GM19395 (cell line): Measurements from ENCODE around the gene LRRC74A.

Source experiments
- ATAC-seq: cut with Tn5 transposase; IDR thresholded peaks from one replicate; pipeline ENCODE4 v1.9.1; 2021; ENCODE audit warnings: mild to moderate bottlenecking, moderate library complexity; ENCODE audit not compliant: unreplicated experiment

The LRRC74A gene

GRCh38 chr14:76826122-76826521, at the start of gene LRRC74A:
Gene LRRC74A (plus strand): TSS chr14:76826408. CDS start chr14:76826698, 290 bp downstream.
- ATAC-seq = no peak

DNA sequence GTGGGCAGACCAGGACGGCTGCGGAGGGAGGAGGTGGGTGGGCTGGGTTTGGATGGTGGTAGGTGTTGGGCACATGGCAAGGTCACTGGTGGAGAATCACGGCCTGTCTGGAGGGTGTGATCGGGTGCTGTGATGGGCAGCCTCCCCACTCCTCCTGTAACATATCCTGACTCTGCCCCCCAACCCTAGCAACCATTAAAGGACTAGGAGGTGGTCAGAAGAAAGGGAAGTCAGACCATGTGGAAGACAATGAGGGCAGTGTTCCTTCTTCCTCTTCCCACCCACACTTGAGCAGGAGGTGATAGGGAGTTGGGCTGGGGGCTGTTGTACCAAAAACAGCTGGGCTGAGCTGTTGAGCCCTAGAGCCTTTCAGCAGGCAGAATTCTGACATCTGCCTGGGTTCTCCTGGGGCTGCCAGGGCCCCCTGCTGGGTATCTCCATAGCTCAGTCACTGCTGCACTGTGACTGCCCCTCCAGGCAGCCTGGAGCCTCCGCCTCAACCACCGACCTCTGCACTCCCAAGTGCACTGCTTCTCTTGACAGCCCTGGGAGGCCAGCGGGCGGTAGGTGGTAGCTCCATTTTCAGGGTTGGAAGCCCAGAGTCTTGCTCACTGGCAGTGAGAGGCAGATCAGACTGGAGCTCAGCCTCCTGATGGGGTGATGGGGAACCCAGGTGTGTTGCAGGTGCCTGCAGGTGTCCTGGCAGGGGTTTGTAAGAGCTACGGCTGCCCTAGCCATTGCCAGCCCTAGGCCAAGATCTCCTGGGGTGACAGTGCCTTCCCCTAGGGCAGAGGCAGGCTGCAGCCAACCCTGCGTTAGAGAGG, 49.6 kb upstream of the LRRC74A start:
- ATAC-seq = no peak

DNA sequence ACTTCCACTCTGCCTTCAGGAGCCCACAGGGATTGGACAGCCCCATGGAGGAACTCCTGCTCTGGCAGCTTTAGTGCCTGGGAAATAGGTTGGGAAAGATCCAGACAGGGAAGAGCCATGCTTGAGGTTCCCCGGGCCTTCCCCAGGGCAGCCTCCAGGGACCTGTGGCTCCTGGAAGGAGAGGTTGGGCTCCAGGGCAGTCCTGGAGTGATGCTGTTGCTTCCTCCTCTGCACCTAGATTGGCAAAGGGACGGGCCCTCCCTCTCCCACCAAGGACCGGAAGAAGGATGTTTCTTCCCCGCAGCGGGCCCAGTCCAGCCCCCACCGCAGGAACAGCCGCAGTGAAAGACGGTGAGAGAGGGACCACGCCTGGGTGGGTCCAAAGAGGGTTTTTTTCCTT, 48.5 kb upstream of the LRRC74A start:
- ATAC-seq = no peak

- no peak for ATAC-seq
These were observed 47.5 kb upstream of the LRRC74A start for GRCh38 chr14:76778546-76779215.

GRCh38 chr14:76779221-76780057, 46.8 kb upstream of the LRRC74A start:
- ATAC-seq = no peak

DNA sequence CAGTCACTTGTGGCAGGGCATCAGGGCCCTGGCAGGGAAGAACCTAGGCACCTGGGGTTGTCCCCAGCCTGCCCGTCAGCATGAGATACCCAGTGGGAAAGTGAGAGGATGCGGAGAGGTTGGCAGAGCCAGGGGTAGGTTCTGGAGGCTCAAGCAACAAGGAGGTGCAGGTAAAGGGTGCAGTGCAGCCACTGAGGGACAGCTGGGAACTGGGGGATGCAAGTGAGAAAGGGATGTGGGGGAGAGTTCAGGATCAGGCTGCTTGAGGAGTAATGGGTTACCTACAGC, 46.2 kb upstream of the LRRC74A start:
- ATAC-seq = no peak

DNA sequence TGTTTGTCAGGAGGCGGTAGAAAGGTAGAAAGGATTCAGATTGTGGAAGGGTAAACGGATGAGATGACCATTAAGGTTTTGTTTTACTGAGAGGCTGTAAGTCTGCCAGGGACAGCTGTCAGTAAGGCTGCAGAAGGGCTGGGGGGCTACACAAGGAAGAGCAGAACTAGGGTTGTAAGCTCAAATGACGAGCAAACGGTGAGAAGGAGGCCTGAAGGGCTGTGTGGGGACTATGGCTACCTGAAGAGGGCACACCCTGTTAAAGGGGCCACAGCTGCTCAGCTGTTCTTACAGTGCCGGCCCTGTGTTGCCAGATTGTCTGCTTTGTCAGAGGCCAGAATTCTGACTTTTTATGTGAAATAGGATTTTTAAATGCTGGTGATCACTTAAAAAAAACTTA, 45.8 kb upstream of the LRRC74A start:
- no peak for ATAC-seq

GRCh38 chr14:76780875-76781647, 45.1 kb upstream of the LRRC74A start:
- no peak for ATAC-seq

GRCh38 chr14:76781648-76782051, 44.6 kb upstream of the LRRC74A start:
- no peak for ATAC-seq

- no peak for ATAC-seq
These were observed 43.9 kb upstream of the LRRC74A start for GRCh38 chr14:76782115-76782884.

- no peak for ATAC-seq
These were observed 43.2 kb upstream of the LRRC74A start for GRCh38 chr14:76782885-76783566.

DNA sequence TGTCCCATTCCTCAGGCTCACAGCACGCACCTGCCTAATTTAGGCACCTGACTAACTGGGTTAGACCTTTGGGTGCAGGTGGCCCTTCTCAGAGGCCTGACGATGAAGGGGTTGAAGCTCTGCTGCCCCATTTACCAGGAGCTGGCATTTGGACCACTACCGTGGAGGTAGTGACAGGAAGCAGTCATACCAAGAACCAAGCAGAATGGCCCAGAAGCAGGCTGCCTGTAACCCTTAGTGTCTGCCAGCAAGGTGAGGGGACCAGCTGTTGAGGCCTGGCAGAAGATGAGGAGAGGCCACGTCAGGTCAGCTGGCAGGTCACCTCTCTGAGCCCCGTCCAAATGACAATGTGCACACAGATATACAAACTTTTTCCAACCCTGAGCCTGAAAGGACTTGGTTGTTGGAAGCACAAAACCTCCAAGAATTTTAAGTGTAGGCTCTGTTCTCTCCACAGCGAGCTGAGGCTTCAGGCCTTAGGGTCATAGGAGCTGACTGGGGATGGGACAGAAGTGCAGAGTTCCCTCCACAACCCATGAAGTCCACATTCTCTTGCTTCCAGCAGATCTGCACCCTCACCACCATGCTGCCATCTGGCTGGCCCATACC, 41.8 kb upstream of the LRRC74A start:
- no peak for ATAC-seq

DNA sequence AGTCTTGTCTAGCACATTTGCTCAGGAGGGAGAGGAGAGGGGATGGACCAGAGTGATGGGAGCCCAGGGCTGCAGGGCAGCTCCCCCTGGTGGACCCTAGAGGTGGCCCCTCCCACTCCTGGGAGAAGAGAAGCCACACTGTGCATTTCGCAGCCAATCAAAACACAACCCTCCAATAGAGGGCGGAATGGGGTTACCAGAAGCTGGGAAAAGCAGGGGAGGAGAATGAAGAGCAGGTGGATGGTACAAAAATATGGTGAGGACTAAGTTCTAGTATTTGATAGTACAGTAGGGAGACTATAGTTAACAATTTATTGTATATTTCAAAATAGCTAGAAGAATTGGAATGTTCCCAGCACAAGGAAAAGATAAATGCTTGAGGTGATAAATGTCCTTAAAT, 41.3 kb upstream of the LRRC74A start:
- peak; percentile 73 for ATAC-seq

- no peak for ATAC-seq
These were observed 39.6 kb upstream of the LRRC74A start for GRCh38 chr14:76786601-76787000.

DNA sequence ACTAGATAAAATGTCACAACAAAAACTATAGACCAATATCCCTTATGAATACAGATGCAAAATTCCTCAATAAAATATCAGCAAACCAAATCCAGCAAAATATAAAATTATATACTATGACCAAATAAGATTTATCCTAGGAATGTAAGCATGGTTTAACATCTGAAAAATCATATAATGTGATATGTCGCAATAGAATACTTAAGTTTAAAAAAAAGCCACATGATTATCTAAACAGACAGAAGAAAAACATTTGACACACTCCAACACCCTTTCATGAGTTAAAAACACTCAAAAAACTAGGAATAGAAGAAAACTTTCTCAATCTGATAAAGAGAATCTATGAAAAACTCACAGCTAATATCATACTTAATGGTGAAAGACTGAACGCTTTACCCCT, 33.8 kb upstream of the LRRC74A start:
- ATAC-seq = no peak

GRCh38 chr14:76793324-76793723, 32.9 kb upstream of the LRRC74A start:
- ATAC-seq = no peak

DNA sequence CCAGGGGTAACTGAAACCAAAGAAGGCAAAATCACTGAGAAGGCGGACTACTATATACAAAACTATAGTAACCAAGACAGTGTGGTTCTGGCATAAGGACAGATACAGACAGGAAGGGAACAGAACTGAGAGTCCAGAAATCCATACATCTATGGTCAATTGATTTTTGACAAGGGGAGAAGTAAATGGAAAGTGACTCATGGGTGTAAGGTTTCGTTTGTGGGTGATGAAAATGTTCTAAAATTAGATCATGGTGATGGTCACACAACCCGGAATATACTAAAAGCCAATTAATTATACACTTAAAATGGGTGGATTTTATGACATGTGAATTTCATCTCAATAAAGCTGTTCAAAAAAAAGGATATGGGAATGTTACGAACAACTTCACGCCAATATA, 32.3 kb upstream of the LRRC74A start:
- ATAC-seq = no peak

DNA sequence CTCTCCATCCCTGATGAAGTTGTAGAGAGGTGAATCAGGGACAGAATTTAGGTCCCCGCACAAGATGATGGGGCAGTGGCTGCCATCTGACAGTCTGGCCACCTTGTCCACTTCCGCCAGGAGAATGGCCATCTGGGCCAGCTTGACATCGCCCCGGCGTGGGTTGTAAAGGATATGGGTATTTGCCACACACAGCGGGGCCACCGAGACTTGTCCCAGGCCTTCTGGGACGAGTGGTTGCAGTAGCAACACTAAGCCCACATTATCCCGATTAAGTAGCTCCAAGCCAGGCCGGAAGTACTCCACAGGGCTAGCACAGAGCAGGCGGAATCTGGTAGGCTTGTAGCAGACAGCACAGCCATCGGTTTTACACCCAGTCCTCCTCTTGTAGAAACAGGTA, 19.8 kb upstream of the LRRC74A start:
- ATAC-seq = no peak

- no peak for ATAC-seq
These were observed 18.2 kb upstream of the LRRC74A start for GRCh38 chr14:76808011-76808410.
